ENCODE data around the gene LCLAT1. TPM values are rescaled to one million over a fixed set of nuclear protein-coding genes. Genes with fewer than 3 reads are reported as not detected.

LCLAT1 gene
- total RNA-seq, 4 donors from 2014 or later = 0.88 to 116 (median 33.3) TPM

- no peak for TF ChIP-seq POLR2A (IDR thresholded peaks at IDR 0.05)
- TF ChIP-seq CTCF (IDR thresholded peaks at IDR 0.05) = no peak
- intact Hi-C loops (cut with DNase I; ENCODE audit: low total_unique reads) = no loop called here
- H3K27me3 ChIP-seq = no peaks in the 10 kb centered on the region
- H3K4me3 ChIP-seq = no peak overlapping the region
- DNase-seq = no peak
- no peak overlapping the region for H3K27ac ChIP-seq
- no peaks in the 10 kb centered on the region for H3K36me3 ChIP-seq
- H3K4me1 ChIP-seq = no peaks in the 10 kb centered on the region
- no peaks in the 10 kb centered on the region for H3K9me3 ChIP-seq
Observed at GRCh38 chr2:30654404-30654803, 207.4 kb downstream of the LCLAT1 start.

GRCh38 chr2:30655211-30655610, 208.2 kb downstream of the LCLAT1 start:
- Histone ChIP-seq H3K9me3 (no peaks in the 10 kb centered on the region), H3K27me3 (no peaks in the 10 kb centered on the region), H3K4me3 (no peak overlapping the region), H3K36me3 (no peaks in the 10 kb centered on the region), H3K4me1 (no peaks in the 10 kb centered on the region), H3K27ac (no peak overlapping the region)
- DNase-seq = no peak
- TF ChIP-seq CTCF (IDR thresholded peaks at IDR 0.05) (no peak), POLR2A (IDR thresholded peaks at IDR 0.05) (no peak)
- intact Hi-C loops (cut with DNase I; ENCODE audit: low total_unique reads) = no loop called here

GRCh38 chr2:30655660-30656059, 208.6 kb downstream of the LCLAT1 start:
- no peaks in the 10 kb centered on the region for H3K27me3 ChIP-seq
- no peaks in the 10 kb centered on the region for H3K9me3 ChIP-seq
- H3K27ac ChIP-seq = no peak overlapping the region
- no peak overlapping the region for H3K4me3 ChIP-seq
- DNase-seq = no peak
- intact Hi-C loops (cut with DNase I; ENCODE audit: low total_unique reads) = no loop called here
- H3K4me1 ChIP-seq = no peaks in the 10 kb centered on the region
- TF ChIP-seq POLR2A (IDR thresholded peaks at IDR 0.05) = no peak
- TF ChIP-seq CTCF (IDR thresholded peaks at IDR 0.05) = no peak
- H3K36me3 ChIP-seq = no peaks in the 10 kb centered on the region

GRCh38 chr2:30656079-30656478, 209.0 kb downstream of the LCLAT1 start:
- H3K4me3 ChIP-seq = no peak overlapping the region
- DNase-seq = no peak
- no peaks in the 10 kb centered on the region for H3K36me3 ChIP-seq
- no peak overlapping the region for H3K27ac ChIP-seq
- TF ChIP-seq CTCF (IDR thresholded peaks at IDR 0.05) = no peak
- TF ChIP-seq POLR2A (IDR thresholded peaks at IDR 0.05) = no peak
- H3K27me3 ChIP-seq = no peaks in the 10 kb centered on the region
- no peaks in the 10 kb centered on the region for H3K4me1 ChIP-seq
- no peaks in the 10 kb centered on the region for H3K9me3 ChIP-seq
- intact Hi-C loops (cut with DNase I; ENCODE audit: low total_unique reads) = no loop called here

GRCh38 chr2:30661173-30662107, 214.4 kb downstream of the LCLAT1 start:
- H3K36me3 ChIP-seq = no peaks in the 10 kb centered on the region
- intact Hi-C loops (cut with DNase I; ENCODE audit: low total_unique reads) = no loop called here
- H3K4me1 ChIP-seq = peaks cover 0 to 3% of the 10 kb centered on the region in 2 donors
- DNase-seq = no peak
- no peak overlapping the region for H3K4me3 ChIP-seq
- no peaks in the 10 kb centered on the region for H3K27me3 ChIP-seq
- TF ChIP-seq POLR2A (IDR thresholded peaks at IDR 0.05) = no peak
- no peak for TF ChIP-seq CTCF (IDR thresholded peaks at IDR 0.05)
- no peaks in the 10 kb centered on the region for H3K9me3 ChIP-seq
- H3K27ac ChIP-seq = no peak overlapping the region

All from uterus (tissue), 4 donors.